Natural killer cell (primary cell): ENCODE measurements around the gene MACROD2. TPM values are rescaled to one million over a fixed set of nuclear protein-coding genes. Genes with fewer than 3 reads are reported as not detected.

Experiments
- ATAC-seq, 3 donors: fragments of 150-1000 bp in 2 of 3; fragments of 200-7000 bp in 1 of 3; cut with Tn5 transposase; 1 replicate in 1 of 3; 2 replicates in 2 of 3; pipeline ENCODE4 v1.10.0; 2021; ENCODE audit warnings: mild to moderate bottlenecking in 2 of 3, moderate library complexity in 2 of 3
- DNase-seq, 2 donors: peaks; one replicate each; pipeline versions ENCODE4 v3.0.0 to v3.0.0-alpha.2; 2013 to 2021; ENCODE audit warnings: mixed read lengths in 1 of 2
- H3K27ac ChIP-seq: one replicate; pipeline ENCODE4 v1.5.1; 2013; ENCODE audit warnings: mild to moderate bottlenecking, low read length
- H3K27me3 ChIP-seq: one replicate; pipeline ENCODE4 v1.6.1; 2013; ENCODE audit warnings: low read length; ENCODE audit not compliant: control insufficient read depth, insufficient read depth
- H3K36me3 ChIP-seq: one replicate; pipeline ENCODE4 v1.6.1; 2013; ENCODE audit warnings: low read length; ENCODE audit not compliant: control insufficient read depth, insufficient read depth
- H3K4me1 ChIP-seq: one replicate; pipeline ENCODE4 v1.6.1; 2013; ENCODE audit warnings: low read length; ENCODE audit not compliant: control insufficient read depth, insufficient read depth
- H3K4me3 ChIP-seq: one replicate; pipeline ENCODE4 v1.5.1; 2013; ENCODE audit warnings: low read length
- H3K9me3 ChIP-seq: one replicate; pipeline ENCODE4 v1.6.1; 2013; ENCODE audit warnings: low read length; ENCODE audit not compliant: control insufficient read depth, insufficient read depth
- H3K27ac Mint-ChIP-seq, 2 donors: one replicate each; pipeline ENCODE4 v1.8.0; 2022; ENCODE audit warnings: mild to moderate bottlenecking in 2 of 2, mixed read lengths in 2 of 2, moderate library complexity in 1 of 2
- H3K27me3 Mint-ChIP-seq, 2 donors: one replicate each; pipeline ENCODE4 v1.8.0; 2022; ENCODE audit warnings: low read depth in 2 of 2, mixed read lengths in 2 of 2
- H3K36me3 Mint-ChIP-seq: one replicate; pipeline ENCODE4 v1.8.0; 2022; ENCODE audit warnings: mixed read lengths
- H3K4me1 Mint-ChIP-seq, 2 donors: one replicate each; pipeline ENCODE4 v1.8.0; 2022; ENCODE audit warnings: mixed read lengths in 2 of 2
- H3K4me3 Mint-ChIP-seq: one replicate; pipeline ENCODE4 v1.8.0; 2022; ENCODE audit warnings: mild to moderate bottlenecking, moderate library complexity, mixed read lengths
- H3K9me3 Mint-ChIP-seq, 2 donors: one replicate each; pipeline ENCODE4 v1.8.0; 2022; ENCODE audit warnings: mixed read lengths in 2 of 2
- WGBS: methylation state at CpG from one replicate; pipeline ENCODE4 v1.1.7; 2013; ENCODE audit warnings: missing lambda C conversion rate; ENCODE audit not compliant: insufficient coverage; 5-methylcytosine and 5-hydroxymethylcytosine counted together
- intact Hi-C: fragments of 100-400 bp; cut with micrococcal nuclease; formaldehyde crosslinking; loops from one replicate; pipeline ENCODE4 v1.14.2; 2022
- total RNA-seq, 4 donors: library from RNA; stranded (reverse); fragments of 120-200 nt in 1 of 4; gene quantifications; one replicate each; pipeline versions ENCODE4 v1.2.3 to v1.2.4, GENCODE V29; 2013 to 2022
- TF ChIP-seq, protein P1 (sequence below): fragments of 200-600 bp; IDR thresholded peaks from one replicate; pipeline ENCODE4 v1.8.0; 2022; ENCODE audit warnings: antibody characterized with exemption

Gene MACROD2
- total RNA-seq, 3 donors from 2014 or later (not counting 1 experiment from before 2014, with no cell fraction given) = 0.19 to 0.88 TPM; not detected in 1

DNA sequence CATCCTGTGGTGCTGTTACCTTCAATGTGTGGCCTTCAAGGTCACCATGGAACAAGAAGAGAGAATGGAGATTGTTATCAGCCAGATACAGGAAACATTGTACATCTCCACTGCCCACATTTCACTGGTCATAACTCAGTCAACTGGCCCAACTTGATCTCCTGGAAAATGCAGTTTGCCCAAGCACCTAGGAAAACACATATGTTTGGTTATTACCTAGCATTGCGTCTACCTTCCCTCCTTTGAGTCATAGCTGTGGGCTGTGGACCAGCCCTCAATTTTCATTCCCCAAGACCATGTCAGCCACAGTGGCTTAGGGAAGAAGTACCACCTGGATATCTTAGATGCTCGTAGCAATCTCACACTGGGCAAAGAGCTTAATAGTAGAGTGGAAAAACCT, 2064.5 kb downstream of the MACROD2 start:
- Histone ChIP-seq H3K4me1 (no peaks in the 10 kb centered on the region), H3K9me3 (no peaks in the 10 kb centered on the region), H3K4me3 (no peak overlapping the region), H3K27me3 (no peaks in the 10 kb centered on the region), H3K27ac (no peak overlapping the region), H3K36me3 (no peaks in the 10 kb centered on the region)
- 84% methylated on average over 2 of the region's 2 CpGs for WGBS
- no peak for DNase-seq
- TF ChIP-seq, protein P1, sequence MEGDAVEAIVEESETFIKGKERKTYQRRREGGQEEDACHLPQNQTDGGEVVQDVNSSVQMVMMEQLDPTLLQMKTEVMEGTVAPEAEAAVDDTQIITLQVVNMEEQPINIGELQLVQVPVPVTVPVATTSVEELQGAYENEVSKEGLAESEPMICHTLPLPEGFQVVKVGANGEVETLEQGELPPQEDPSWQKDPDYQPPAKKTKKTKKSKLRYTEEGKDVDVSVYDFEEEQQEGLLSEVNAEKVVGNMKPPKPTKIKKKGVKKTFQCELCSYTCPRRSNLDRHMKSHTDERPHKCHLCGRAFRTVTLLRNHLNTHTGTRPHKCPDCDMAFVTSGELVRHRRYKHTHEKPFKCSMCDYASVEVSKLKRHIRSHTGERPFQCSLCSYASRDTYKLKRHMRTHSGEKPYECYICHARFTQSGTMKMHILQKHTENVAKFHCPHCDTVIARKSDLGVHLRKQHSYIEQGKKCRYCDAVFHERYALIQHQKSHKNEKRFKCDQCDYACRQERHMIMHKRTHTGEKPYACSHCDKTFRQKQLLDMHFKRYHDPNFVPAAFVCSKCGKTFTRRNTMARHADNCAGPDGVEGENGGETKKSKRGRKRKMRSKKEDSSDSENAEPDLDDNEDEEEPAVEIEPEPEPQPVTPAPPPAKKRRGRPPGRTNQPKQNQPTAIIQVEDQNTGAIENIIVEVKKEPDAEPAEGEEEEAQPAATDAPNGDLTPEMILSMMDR = no peak
- no peak for ATAC-seq
- intact Hi-C loops = no loop called here
- Mint-ChIP-seq H3K4me1 (no peaks in the 10 kb centered on the region), H3K9me3 (no peaks in the 10 kb centered on the region), H3K4me3 (no peak overlapping the region), H3K36me3 (no peaks in the 10 kb centered on the region), H3K27me3 (peaks cover 0 to 6% of the 10 kb centered on the region in 2 donors), H3K27ac (no peak overlapping the region)

DNA sequence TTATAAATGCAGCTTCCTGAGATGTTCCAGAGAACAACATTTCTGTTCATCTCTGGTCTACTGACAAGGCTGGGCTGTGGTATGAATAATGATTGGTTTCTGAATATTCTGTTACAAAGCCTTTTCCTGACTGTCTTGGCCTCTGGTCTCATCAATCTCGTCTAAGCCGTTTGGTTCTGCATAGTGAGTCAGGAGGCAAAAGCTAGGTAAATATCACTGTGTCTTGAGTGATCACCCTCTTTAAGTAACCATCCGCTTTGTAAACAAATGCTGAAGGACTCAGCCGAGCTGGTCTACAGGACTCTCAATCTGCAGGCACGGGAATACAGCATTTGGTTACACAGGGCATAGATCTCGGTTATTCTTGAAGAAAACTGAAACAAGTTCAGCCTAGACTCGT, 2066.0 kb downstream of the MACROD2 start:
- Mint-ChIP-seq H3K4me3 (no peak overlapping the region), H3K27me3 (peaks cover 0 to 6% of the 10 kb centered on the region in 2 donors), H3K36me3 (no peaks in the 10 kb centered on the region), H3K27ac (no peak overlapping the region), H3K4me1 (no peaks in the 10 kb centered on the region), H3K9me3 (no peaks in the 10 kb centered on the region)
- Histone ChIP-seq H3K9me3 (no peaks in the 10 kb centered on the region), H3K27me3 (no peaks in the 10 kb centered on the region), H3K27ac (no peak overlapping the region), H3K4me3 (no peak overlapping the region), H3K4me1 (no peaks in the 10 kb centered on the region), H3K36me3 (no peaks in the 10 kb centered on the region)
- DNase-seq = no peak
- TF ChIP-seq, protein P1 = no peak
- no peak for ATAC-seq
- WGBS = 83% methylated on average over 7 of the region's 7 CpGs
- intact Hi-C loops = no loop called here

DNA sequence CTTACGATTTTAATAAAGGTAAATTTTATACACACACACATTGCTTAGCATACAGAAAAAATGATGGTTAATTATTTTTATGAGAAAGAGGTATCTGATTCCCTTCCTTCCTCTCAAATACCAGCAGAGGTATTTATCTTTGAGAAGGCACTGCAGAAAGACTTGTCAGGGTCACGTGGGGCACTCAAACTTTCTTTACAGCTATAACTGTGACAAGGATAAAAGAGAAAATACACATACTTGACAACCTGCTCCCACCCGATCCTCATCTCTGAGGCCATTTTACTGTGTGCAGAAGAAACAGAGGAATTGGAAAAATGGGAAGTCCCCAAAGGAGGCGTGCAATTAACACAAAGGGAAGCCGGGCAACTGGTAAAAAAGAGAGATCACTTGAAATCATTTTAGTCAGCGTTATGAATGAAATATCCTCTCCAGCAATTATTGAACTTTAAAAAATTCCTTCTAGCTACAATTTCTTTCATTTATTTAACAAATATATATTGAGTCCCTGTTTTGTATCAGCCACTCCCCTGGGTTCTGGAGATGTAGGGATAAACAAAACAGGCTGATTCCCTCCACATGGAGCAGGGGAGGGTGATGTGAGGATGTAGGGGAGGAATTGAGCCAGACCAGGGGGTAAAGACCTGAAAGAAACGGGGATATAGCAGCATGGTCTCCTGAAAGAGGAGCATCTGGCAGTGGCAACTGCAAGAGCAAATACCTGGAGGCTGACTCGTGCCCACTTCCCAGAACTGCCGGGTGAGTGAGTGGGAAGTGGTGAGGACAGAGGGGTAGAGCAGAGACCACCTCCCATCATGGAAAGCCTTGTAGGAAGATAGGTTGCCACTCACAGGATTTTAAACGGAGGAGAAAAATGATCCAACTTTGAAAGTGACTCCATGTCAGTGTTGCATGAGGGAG, 2067.6 kb downstream of the MACROD2 start:
- peaks cover 0 to 6% of the 10 kb centered on the region in 2 donors for H3K27me3 Mint-ChIP-seq
- no peaks in the 10 kb centered on the region for H3K36me3 ChIP-seq
- H3K4me3 Mint-ChIP-seq = no peak overlapping the region
- WGBS = 81% methylated on average over 7 of the region's 10 CpGs
- TF ChIP-seq, protein P1 = no peak
- no peaks in the 10 kb centered on the region for H3K4me1 Mint-ChIP-seq
- intact Hi-C loops = no loop called here
- no peaks in the 10 kb centered on the region for H3K9me3 ChIP-seq
- no peaks in the 10 kb centered on the region for H3K36me3 Mint-ChIP-seq
- no peak overlapping the region for H3K27ac Mint-ChIP-seq
- H3K27ac ChIP-seq = no peak overlapping the region
- no peaks in the 10 kb centered on the region for H3K27me3 ChIP-seq
- no peaks in the 10 kb centered on the region for H3K9me3 Mint-ChIP-seq
- DNase-seq (no peak), ATAC-seq (no peak)
- no peaks in the 10 kb centered on the region for H3K4me1 ChIP-seq
- no peak overlapping the region for H3K4me3 ChIP-seq
